Prostate gland (tissue), 2 donors: Measurements from ENCODE around the gene RTCA. TPM values are rescaled to one million over a fixed set of nuclear protein-coding genes. Genes with fewer than 3 reads are reported as not detected.

ENCODE experiments used
- DNase-seq: peaks from one replicate; pipeline ENCODE4 v3.0.0-alpha.2; 2019; ENCODE audit warnings: low spot score
- H3K27ac ChIP-seq, 2 donors: fragments of 200-600 bp; sonication (generic); 2 replicates each; pipeline ENCODE4 v1.5.1; 2017 to 2019
- H3K27me3 ChIP-seq: fragments of 200-600 bp; sonication (generic); replicated peaks from 2 replicates; pipeline ENCODE4 v1.5.1; 2019; ENCODE audit not compliant: insufficient read depth
- H3K36me3 ChIP-seq, 2 donors: fragments of 200-600 bp; sonication (generic); 1 replicate in 1 of 2; 2 replicates in 1 of 2; pipeline versions ENCODE4 v1.5.1 to v1.8.1; 2017 to 2019
- H3K4me1 ChIP-seq: fragments of 200-600 bp; sonication (generic); replicated peaks from 2 replicates; pipeline ENCODE4 v1.5.1; 2019
- H3K4me3 ChIP-seq, 2 donors: fragments of 200-600 bp; sonication (generic); 2 replicates each; pipeline ENCODE4 v1.5.1; 2017 to 2019
- H3K9me3 ChIP-seq: fragments of 200-600 bp; sonication (generic); 2 replicates; pipeline ENCODE4 v1.5.1; 2017
- POLR2A ChIP-seq: fragments of 450-650 bp; IDR thresholded peaks from one replicate; pipeline ENCODE4 v1.6.1; 2016; ENCODE audit warnings: antibody characterized with exemption, mild to moderate bottlenecking
- POLR2AphosphoS5 ChIP-seq: sonication (generic); formaldehyde crosslinking; IDR thresholded peaks from one replicate; pipeline ENCODE4 v1.6.1; 2017; ENCODE audit warnings: antibody characterized with exemption
- whole genome bisulfite sequencing: methylation state at CpG from one replicate; pipeline ENCODE4 v1.1.5; 2018; 5-methylcytosine and 5-hydroxymethylcytosine counted together
- intact Hi-C: fragments of 100-400 bp; cut with DNase I; formaldehyde crosslinking; loops from one replicate; pipeline ENCODE4 v1.14.2; 2022
- total RNA-seq, 2 donors: library from RNA; depleted of rRNA; stranded (reverse); fragments of >200 nt; gene quantifications; one replicate each; pipeline ENCODE4 v1.1.0, GENCODE V29; 2016
- TF ChIP-seq, protein P1 (sequence below), 4 experiments: fragments of 200-600 bp in 2 of 4; fragments of 450-650 bp in 2 of 4; sonication (generic) in 2 of 4; IDR thresholded peaks; 1 replicate in 3 of 4; 2 replicates in 1 of 4; pipeline ENCODE4 v1.5.1; 2016 to 2019; ENCODE audit warnings: antibody characterized with exemption in 4 of 4, mild to moderate bottlenecking in 2 of 4, moderate library complexity in 2 of 4

Gene RTCA
- total RNA-seq, 2 donors from 2014 or later: 19.8 to 22.4 TPM

DNA sequence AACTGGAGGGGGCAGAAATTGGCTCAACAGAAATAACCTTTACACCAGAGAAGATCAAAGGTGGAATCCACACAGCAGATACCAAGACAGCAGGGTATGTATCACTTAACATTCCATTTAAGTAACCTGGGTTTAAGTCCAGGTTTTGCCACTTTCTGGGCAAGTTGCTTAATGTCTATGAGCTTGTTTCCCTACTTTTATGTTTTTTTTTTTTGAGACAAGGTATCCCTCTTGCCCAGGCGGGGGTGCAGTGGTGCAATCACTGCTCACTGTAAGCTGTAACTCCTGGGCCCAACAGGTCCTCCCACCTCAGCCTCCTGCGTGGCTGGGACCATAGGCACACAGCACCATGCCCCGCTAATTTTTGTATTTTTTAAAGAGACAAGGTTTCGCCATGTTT lies 2.2 kb downstream of the RTCA start:
- Histone ChIP-seq H3K4me3 (no peak overlapping the region), H3K9me3 (no peaks in the 10 kb centered on the region), H3K4me1 (peaks cover 4% of the 10 kb centered on the region), H3K36me3 (no peaks in the 10 kb centered on the region), H3K27me3 (no peaks in the 10 kb centered on the region), H3K27ac (no peak overlapping the region)
- intact Hi-C loops: loop anchor here (10.0 kb wide), 1 partner anchor 233 kb away; a partner anchor contains a TSS
- DNase-seq: no peak
- no peak for TF ChIP-seq POLR2AphosphoS5
- no peak for TF ChIP-seq POLR2A
- TF ChIP-seq, protein P1, sequence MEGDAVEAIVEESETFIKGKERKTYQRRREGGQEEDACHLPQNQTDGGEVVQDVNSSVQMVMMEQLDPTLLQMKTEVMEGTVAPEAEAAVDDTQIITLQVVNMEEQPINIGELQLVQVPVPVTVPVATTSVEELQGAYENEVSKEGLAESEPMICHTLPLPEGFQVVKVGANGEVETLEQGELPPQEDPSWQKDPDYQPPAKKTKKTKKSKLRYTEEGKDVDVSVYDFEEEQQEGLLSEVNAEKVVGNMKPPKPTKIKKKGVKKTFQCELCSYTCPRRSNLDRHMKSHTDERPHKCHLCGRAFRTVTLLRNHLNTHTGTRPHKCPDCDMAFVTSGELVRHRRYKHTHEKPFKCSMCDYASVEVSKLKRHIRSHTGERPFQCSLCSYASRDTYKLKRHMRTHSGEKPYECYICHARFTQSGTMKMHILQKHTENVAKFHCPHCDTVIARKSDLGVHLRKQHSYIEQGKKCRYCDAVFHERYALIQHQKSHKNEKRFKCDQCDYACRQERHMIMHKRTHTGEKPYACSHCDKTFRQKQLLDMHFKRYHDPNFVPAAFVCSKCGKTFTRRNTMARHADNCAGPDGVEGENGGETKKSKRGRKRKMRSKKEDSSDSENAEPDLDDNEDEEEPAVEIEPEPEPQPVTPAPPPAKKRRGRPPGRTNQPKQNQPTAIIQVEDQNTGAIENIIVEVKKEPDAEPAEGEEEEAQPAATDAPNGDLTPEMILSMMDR (IDR thresholded peaks at IDR 0.05): no peak
- 95% methylated on average over 4 of the region's 4 CpGs for WGBS

DNA sequence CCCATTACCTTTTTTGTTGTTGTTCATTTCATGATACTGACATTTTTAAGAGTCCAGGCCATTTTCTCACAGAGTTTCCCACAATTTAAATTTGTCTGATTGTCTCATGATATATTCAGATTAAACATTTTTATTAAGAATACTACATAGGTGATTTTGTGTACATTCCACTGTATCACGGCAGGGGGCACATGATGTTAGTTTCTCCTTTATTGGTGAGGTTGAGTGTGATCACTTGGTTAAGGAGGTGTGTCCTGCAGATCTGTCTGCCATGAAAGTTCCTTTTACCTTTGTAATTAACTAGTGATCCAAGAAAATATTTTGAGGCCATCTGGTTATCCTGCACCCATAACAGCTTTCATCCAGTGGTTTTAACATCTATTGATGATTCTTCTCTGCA lies 11.8 kb downstream of the RTCA start:
- DNase-seq: no peak
- Histone ChIP-seq H3K27ac (no peak overlapping the region), H3K4me3 (no peak overlapping the region), H3K36me3 (peaks cover 5 to 9% of the 10 kb centered on the region in 2 donors), H3K9me3 (no peaks in the 10 kb centered on the region), H3K4me1 (no peaks in the 10 kb centered on the region), H3K27me3 (no peaks in the 10 kb centered on the region)
- WGBS: 43% methylated on average over 1 of the region's 1 CpG
- TF ChIP-seq, protein P1 (IDR thresholded peaks at IDR 0.05): peak in 1 of 4 experiments; percentile 19
- TF ChIP-seq POLR2A: no peak
- intact Hi-C loops: no loop called here

DNA sequence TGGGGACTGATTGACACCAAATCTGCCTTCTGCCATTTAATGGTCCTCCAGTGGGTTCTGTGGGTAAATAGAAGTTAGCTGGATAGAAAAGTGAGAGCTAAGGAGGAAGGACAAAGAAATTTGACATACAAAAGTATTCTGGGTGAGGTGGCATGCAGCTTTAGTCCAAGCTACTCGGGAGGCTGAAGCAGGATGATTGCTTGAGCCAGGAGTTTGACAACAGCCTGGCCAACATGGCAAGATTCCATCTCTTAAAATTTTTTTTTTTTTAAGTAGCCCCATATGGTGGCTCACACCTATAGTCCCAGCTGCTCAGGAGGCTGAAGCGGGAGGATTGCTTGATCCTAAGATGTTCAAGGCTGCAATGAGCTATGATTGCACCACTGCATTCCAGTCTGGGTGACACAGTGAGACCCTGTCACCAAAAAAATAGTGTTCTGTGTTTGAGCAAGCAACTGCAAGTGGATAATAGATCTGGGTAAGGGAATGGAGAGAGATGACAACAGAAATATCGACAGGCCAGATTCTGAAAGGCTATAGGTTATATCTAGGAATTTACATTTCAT lies 13.4 kb downstream of the RTCA start:
- TF ChIP-seq POLR2AphosphoS5: no peak
- TF ChIP-seq, protein P1 (IDR thresholded peaks at IDR 0.05): no peak
- no peak for TF ChIP-seq POLR2A
- Histone ChIP-seq H3K4me3 (no peak overlapping the region), H3K27me3 (no peaks in the 10 kb centered on the region), H3K36me3 (peaks cover 5 to 9% of the 10 kb centered on the region in 2 donors), H3K4me1 (no peaks in the 10 kb centered on the region), H3K9me3 (no peaks in the 10 kb centered on the region), H3K27ac (no peak overlapping the region)
- WGBS: 73% methylated on average over 3 of the region's 3 CpGs
- no peak for DNase-seq
- intact Hi-C loops: no loop called here

DNA sequence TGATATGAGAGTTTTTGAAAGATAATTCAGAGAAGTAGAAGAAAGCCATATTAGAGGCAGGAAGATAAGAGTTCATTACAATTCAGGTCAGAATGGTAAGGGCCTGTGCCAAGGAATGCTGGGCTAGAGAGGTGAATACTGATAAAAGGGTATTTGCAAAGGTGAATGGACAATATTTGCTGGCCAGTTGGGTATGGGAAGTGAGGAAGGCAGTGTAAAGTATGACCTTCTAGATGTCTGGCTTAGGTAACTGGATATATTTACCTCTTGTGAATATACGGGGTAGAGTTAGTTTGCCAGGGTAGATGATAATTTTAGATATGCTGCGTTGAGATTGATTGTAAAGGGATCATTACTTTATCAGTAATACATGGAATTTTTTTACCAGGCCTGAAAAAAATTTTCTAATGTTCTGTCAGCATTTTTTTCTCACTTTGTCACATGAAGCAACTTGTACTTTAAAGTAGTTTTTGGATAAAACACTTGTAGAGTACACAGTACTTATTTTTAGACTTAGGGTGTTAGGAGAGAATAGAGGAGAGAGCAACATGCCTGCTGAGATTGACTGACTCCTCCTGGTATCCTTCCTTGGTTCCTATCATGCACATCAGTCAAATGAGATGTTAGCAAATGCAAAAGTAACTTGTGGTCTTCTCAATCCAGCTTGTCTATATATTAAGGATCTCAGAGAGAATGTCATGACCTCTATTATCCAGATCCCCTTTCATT lies 14.1 kb downstream of the RTCA start:
- WGBS: 37% methylated on average over 2 of the region's 2 CpGs
- no peaks in the 10 kb centered on the region for H3K9me3 ChIP-seq
- no peak overlapping the region for H3K4me3 ChIP-seq
- no peak overlapping the region for H3K27ac ChIP-seq
- no peaks in the 10 kb centered on the region for H3K4me1 ChIP-seq
- H3K27me3 ChIP-seq: no peaks in the 10 kb centered on the region
- DNase-seq: no peak
- H3K36me3 ChIP-seq: peaks cover 5 to 9% of the 10 kb centered on the region in 2 donors
- intact Hi-C loops: no loop called here
- TF ChIP-seq, protein P1 (IDR thresholded peaks at IDR 0.05): no peak
- TF ChIP-seq POLR2AphosphoS5 (no peak), POLR2A (no peak)

DNA sequence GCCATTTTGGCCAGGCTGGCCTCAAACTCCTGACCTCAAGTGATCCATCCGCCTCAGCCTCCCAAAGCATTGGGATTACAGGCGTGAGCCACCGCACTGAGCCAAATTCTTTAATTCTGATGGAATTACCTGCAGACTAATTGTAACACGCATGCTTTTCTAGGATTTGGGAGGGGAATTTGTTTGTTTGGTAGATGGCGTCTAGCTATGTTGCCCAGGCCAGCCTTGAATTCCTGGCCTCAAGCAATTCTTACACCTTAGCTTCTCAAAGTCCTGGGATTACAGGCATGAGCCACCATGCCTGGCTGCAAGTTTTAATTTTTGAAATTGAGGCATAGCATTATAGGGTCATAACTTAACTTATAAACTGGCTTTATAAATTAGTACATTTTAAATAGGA lies 18.6 kb downstream of the RTCA start:
- TF ChIP-seq, protein P1 (IDR thresholded peaks at IDR 0.05): no peak
- TF ChIP-seq POLR2A (no peak), POLR2AphosphoS5 (no peak)
- Histone ChIP-seq H3K36me3 (no peaks in the 10 kb centered on the region), H3K27me3 (no peaks in the 10 kb centered on the region), H3K27ac (no peak overlapping the region), H3K4me3 (no peak overlapping the region), H3K9me3 (no peaks in the 10 kb centered on the region), H3K4me1 (no peaks in the 10 kb centered on the region)
- no peak for DNase-seq
- intact Hi-C loops: no loop called here
- WGBS: 96% methylated on average over 5 of the region's 5 CpGs
